CD4-positive, alpha-beta memory T cell (primary cell): ENCODE results near the gene TMEM60. TPM values are rescaled to one million over a fixed set of nuclear protein-coding genes. Genes with fewer than 3 reads are reported as not detected.

Source experiments
- CTCF ChIA-PET: fragments of 350-600 bp; sonication (Branson Sonifier 250); formaldehyde crosslinking; loops from one replicate; lab custom pipeline; 2021; ENCODE audit warnings: inconsistent platforms; ENCODE audit not compliant: partially characterized antibody; lab: Charles Lee
- POLR2A ChIA-PET: fragments of 350-600 bp; sonication (Branson Sonifier 250); formaldehyde crosslinking; loops from one replicate; lab custom pipeline; 2021; ENCODE audit not compliant: partially characterized antibody; lab: Charles Lee
- DNase-seq, 5 donors: peaks; one replicate each; pipeline versions ENCODE4 v3.0.0 to v3.0.0-alpha.2; 2020 to 2022; ENCODE audit warnings: mixed read lengths in 1 of 5
- H3K27ac ChIP-seq: one replicate; pipeline ENCODE4 v1.7.0; 2013; ENCODE audit warnings: low read depth, low read length
- H3K27me3 ChIP-seq: 2 replicates; pipeline ENCODE4 v1.7.0; 2013; ENCODE audit warnings: mild to moderate bottlenecking, low read length, moderate library complexity; ENCODE audit not compliant: insufficient read depth
- H3K36me3 ChIP-seq: 2 replicates; pipeline ENCODE4 v1.7.0; 2013; ENCODE audit warnings: mild to moderate bottlenecking, low read length, moderate library complexity; ENCODE audit not compliant: insufficient read depth
- H3K4me1 ChIP-seq: 2 replicates; pipeline ENCODE4 v1.7.0; 2013; ENCODE audit warnings: mild to moderate bottlenecking, low read length, moderate library complexity; ENCODE audit not compliant: insufficient read depth
- H3K4me3 ChIP-seq, 2 donors: one replicate each; pipeline ENCODE4 v1.7.0; 2013; ENCODE audit warnings: low read length in 2 of 2, mild to moderate bottlenecking in 1 of 2
- H3K9me3 ChIP-seq, 2 donors: one replicate each; pipeline ENCODE4 v1.7.0; 2013; ENCODE audit warnings: low read length in 2 of 2, control low read depth in 1 of 2; ENCODE audit not compliant: control insufficient read depth in 1 of 2
- H3K27ac Mint-ChIP-seq, 7 donors: one replicate each; pipeline ENCODE4 v1.8.0; 2020 to 2021; ENCODE audit warnings: mixed read lengths in 7 of 7, mild to moderate bottlenecking in 6 of 7, inconsistent platforms in 3 of 7, moderate library complexity in 3 of 7
- H3K27me3 Mint-ChIP-seq, 2 donors: one replicate each; pipeline ENCODE4 v1.8.0; 2020 to 2021; ENCODE audit warnings: mixed read lengths in 2 of 2
- H3K36me3 Mint-ChIP-seq, 2 donors: one replicate each; pipeline ENCODE4 v1.8.0; 2020 to 2021; ENCODE audit warnings: mixed read lengths in 2 of 2, inconsistent platforms in 1 of 2, mild to moderate bottlenecking in 1 of 2
- H3K4me1 Mint-ChIP-seq, 4 donors: one replicate each; pipeline ENCODE4 v1.8.0; 2020 to 2021; ENCODE audit warnings: mixed read lengths in 4 of 4, mild to moderate bottlenecking in 1 of 4
- H3K4me3 Mint-ChIP-seq, 8 donors: one replicate each; pipeline ENCODE4 v1.8.0; 2020 to 2021; ENCODE audit warnings: mixed read lengths in 8 of 8, mild to moderate bottlenecking in 7 of 8, moderate library complexity in 6 of 8, inconsistent platforms in 3 of 8
- H3K9me3 Mint-ChIP-seq, 8 donors: one replicate each; pipeline ENCODE4 v1.8.0; 2020 to 2021; ENCODE audit warnings: mixed read lengths in 8 of 8, mild to moderate bottlenecking in 5 of 8, inconsistent platforms in 3 of 8, moderate library complexity in 1 of 8
- intact Hi-C: fragments of 100-400 bp; cut with micrococcal nuclease; formaldehyde crosslinking; loops from one replicate; pipeline ENCODE4 v1.15.1; 2023
- polyA plus RNA-seq, 2 donors: library from polyadenylated mRNA; unstranded; fragments of 300-500 nt; fragmentation: Illumina TruSeq; gene quantifications; one replicate each; pipeline ENCODE4 v1.2.3, GENCODE V29; 2021
- total RNA-seq, 2 experiments: library from RNA; stranded (reverse); gene quantifications; one replicate each; pipeline ENCODE4 v1.2.3, GENCODE V29; 2021

The TMEM60 gene
- total and polyA plus RNA-seq, 4 experiments from 2014 or later: 18.2 to 36.6 (median 20.8) TPM

DNA sequence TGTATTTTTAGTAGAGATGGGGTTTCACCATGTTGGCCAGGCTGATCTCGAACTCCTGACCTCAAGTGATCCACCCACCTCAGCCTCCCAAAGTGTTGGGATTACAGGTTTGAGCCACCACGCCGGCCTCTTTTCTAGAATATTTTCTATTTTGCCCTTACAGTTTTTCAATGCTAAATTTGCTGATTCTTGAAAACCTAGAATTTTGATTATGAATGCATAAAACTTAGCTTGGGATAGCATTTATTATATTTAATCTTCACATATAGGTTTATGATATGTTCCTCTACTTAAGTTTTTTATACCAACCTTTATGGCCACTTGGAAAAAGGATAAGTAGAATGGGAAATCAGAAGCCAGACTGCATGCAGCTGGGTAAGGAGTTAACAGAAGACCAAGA, 2.1 kb downstream of the TMEM60 start:
- H3K4me1 ChIP-seq: peaks cover 45% of the 10 kb centered on the region
- peaks cover 37 to 66% (median 55%) of the 10 kb centered on the region in 4 donors for H3K4me1 Mint-ChIP-seq

DNA sequence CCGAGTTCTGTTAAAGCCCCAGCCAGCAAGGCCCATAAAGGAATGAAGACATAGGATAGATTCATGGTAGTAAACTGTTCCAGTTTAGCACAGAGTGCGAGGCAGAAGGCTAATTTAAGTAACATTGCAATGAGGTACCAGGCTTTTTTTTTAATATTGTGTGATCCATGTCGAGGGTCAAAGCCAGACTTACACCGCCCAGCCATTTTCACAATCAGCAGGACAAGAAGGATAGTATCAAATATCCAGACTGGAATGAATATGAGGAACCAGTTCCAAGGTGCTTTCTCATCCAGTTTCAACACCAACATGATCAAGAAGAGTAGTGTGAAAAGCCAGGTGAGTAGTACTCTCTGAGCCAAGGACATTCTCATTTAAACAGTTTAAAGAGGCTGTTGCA, 4.2 kb downstream of the TMEM60 start:
- intact Hi-C loops: loop anchor here (10.0 kb wide), 1 partner anchor 141 kb away; no protein-coding TSS in a partner anchor
- peaks cover 5 to 26% of the 10 kb centered on the region in 2 donors for H3K36me3 Mint-ChIP-seq
- no peaks in the 10 kb centered on the region for H3K9me3 ChIP-seq
- POLR2A ChIA-PET: no interaction called here
- CTCF ChIA-PET: no interaction called here
- peak overlapping the region in 4 of 7 donors; percentile 7 to 60 (median 40) for H3K27ac Mint-ChIP-seq
- no peak overlapping the region for H3K27ac ChIP-seq
- peaks cover 30% of the 10 kb centered on the region for H3K4me1 ChIP-seq
- DNase-seq: no peak
- no peaks in the 10 kb centered on the region for H3K27me3 Mint-ChIP-seq
- peaks cover 25 to 51% (median 42%) of the 10 kb centered on the region in 4 donors for H3K4me1 Mint-ChIP-seq
- H3K4me3 ChIP-seq: no peak overlapping the region
- no peaks in the 10 kb centered on the region for H3K36me3 ChIP-seq
- H3K9me3 Mint-ChIP-seq: no peaks in the 10 kb centered on the region
- no peak overlapping the region for H3K4me3 Mint-ChIP-seq
- H3K27me3 ChIP-seq: no peaks in the 10 kb centered on the region

More for the DNA sequence above, 2.1 kb downstream of the TMEM60 start:
- intact Hi-C loops: loop anchor here (5.0 to 10.0 kb wide), 2 partner anchors 106 to 139 kb away; no protein-coding TSS in a partner anchor
- Mint-ChIP-seq H3K36me3 (peaks cover 5 to 30% of the 10 kb centered on the region in 2 donors), H3K9me3 (no peaks in the 10 kb centered on the region), H3K4me3 (peak overlapping the region in 7 of 8 donors; percentile 93 to 100 (median 96)), H3K27me3 (no peaks in the 10 kb centered on the region), H3K27ac (peak overlapping the region; percentile 31 to 95 (median 65))
- no peaks in the 10 kb centered on the region for H3K36me3 ChIP-seq
- H3K9me3 ChIP-seq: no peaks in the 10 kb centered on the region
- DNase-seq: no peak
- ChIA-PET POLR2A (interaction anchor here (1.6 kb wide), 1 partner anchor 99 kb away, joined by 4 read pairs; the partner anchor contains the start of gene RSBN1L), CTCF (interaction anchor here (0.9 kb wide), 1 partner anchor 138 kb away, joined by 3 read pairs; no protein-coding TSS in a partner anchor)
- H3K27ac ChIP-seq: no peak overlapping the region
- no peak overlapping the region for H3K4me3 ChIP-seq
- no peaks in the 10 kb centered on the region for H3K27me3 ChIP-seq

- H3K9me3 ChIP-seq: no peaks in the 10 kb centered on the region
- H3K27ac Mint-ChIP-seq: peak overlapping the region in 2 of 7 donors; percentile 59 to 74
- peaks cover 0 to 2% (median 0%) of the 10 kb centered on the region in 8 donors for H3K9me3 Mint-ChIP-seq
- peaks cover 5 to 13% of the 10 kb centered on the region in 2 donors for H3K36me3 Mint-ChIP-seq
- H3K4me3 ChIP-seq: no peak overlapping the region
- no peaks in the 10 kb centered on the region for H3K27me3 ChIP-seq
- no peaks in the 10 kb centered on the region for H3K36me3 ChIP-seq
- ChIA-PET POLR2A (no interaction called here), CTCF (no interaction called here)
- H3K4me1 ChIP-seq: peaks cover 24% of the 10 kb centered on the region
- no peaks in the 10 kb centered on the region for H3K27me3 Mint-ChIP-seq
- no peak overlapping the region for H3K27ac ChIP-seq
- intact Hi-C loops: loop anchor here (10.0 kb wide), 1 partner anchor 143 kb away; no protein-coding TSS in a partner anchor
- no peak overlapping the region for H3K4me3 Mint-ChIP-seq
- H3K4me1 Mint-ChIP-seq: peaks cover 17 to 37% (median 27%) of the 10 kb centered on the region in 4 donors
- DNase-seq: no peak
Measured at GRCh38 chr7:77791956-77792355, 6.3 kb downstream of the TMEM60 start.

- Histone ChIP-seq H3K4me1 (peaks cover 18% of the 10 kb centered on the region), H3K27me3 (no peaks in the 10 kb centered on the region), H3K9me3 (no peaks in the 10 kb centered on the region), H3K36me3 (no peaks in the 10 kb centered on the region), H3K27ac (no peak overlapping the region), H3K4me3 (no peak overlapping the region)
- CTCF ChIA-PET: no interaction called here
- Mint-ChIP-seq H3K27ac (peak overlapping the region in 1 of 7 donors; percentile 55), H3K4me1 (peaks cover 11 to 30% (median 21%) of the 10 kb centered on the region in 4 donors), H3K4me3 (no peak overlapping the region), H3K9me3 (peaks cover 0 to 2% (median 0%) of the 10 kb centered on the region in 8 donors), H3K36me3 (peaks cover 6 to 13% of the 10 kb centered on the region in 2 donors), H3K27me3 (no peaks in the 10 kb centered on the region)
- POLR2A ChIA-PET: interaction anchor here (0.7 kb wide), 1 partner anchor 48 kb away, joined by 3 read pairs; no protein-coding TSS in a partner anchor
- DNase-seq: no peak
- intact Hi-C loops: loop anchor here (10.0 kb wide), 1 partner anchor 143 kb away; no protein-coding TSS in a partner anchor
Measured at GRCh38 chr7:77791336-77791735, 6.9 kb downstream of the TMEM60 start.

DNA sequence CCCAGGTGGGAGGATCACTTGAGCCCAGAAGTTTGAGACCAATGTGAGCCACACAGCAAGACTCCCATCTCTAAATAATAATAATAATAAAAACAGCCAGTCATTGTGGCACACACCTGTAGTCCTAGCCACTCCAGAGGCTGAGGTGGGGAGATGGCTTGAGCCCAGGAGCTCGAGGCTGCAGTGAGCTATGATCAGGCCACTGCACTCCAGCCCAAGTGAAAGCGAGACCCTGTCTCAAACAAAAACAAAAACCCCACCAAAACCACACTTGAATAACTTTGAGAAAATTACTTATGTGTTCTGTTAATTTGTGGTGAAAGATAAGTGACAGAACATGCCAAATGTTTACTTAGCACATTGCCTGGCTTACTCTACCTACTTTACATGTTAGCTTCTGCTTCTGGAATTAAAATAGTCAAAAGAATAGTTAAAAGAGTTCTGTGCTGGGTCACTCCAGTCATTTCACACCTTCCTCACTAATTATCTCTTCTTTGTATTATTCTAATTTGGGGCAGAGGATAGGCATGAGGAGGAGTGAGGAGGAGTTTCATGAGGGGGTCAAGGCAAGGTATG, 9.8 kb downstream of the TMEM60 start:
- intact Hi-C loops: no loop called here
- CTCF ChIA-PET: interaction anchor here (2.0 kb wide), 1 partner anchor 10 kb away, joined by 5 read pairs; the partner anchor contains the start of genes PHTF2 and TMEM60
- H3K36me3 ChIP-seq: no peaks in the 10 kb centered on the region
- no peak for DNase-seq
- Mint-ChIP-seq H3K36me3 (peaks cover 15 to 25% of the 10 kb centered on the region in 2 donors), H3K4me1 (peaks cover 3 to 14% (median 5%) of the 10 kb centered on the region in 4 donors), H3K27ac (peak overlapping the region in 4 of 7 donors; percentile 3 to 53 (median 16)), H3K27me3 (no peaks in the 10 kb centered on the region), H3K4me3 (no peak overlapping the region), H3K9me3 (peaks cover 0 to 2% (median 0%) of the 10 kb centered on the region in 8 donors)
- H3K27me3 ChIP-seq: no peaks in the 10 kb centered on the region
- H3K27ac ChIP-seq: no peak overlapping the region
- no peaks in the 10 kb centered on the region for H3K4me1 ChIP-seq
- no peak overlapping the region for H3K4me3 ChIP-seq
- no peaks in the 10 kb centered on the region for H3K9me3 ChIP-seq
- POLR2A ChIA-PET: interaction anchor here (1.0 to 1.3 kb wide), 2 partner anchors 10 to 15 kb away, joined by 3 to 4 read pairs; no protein-coding TSS in a partner anchor

DNA sequence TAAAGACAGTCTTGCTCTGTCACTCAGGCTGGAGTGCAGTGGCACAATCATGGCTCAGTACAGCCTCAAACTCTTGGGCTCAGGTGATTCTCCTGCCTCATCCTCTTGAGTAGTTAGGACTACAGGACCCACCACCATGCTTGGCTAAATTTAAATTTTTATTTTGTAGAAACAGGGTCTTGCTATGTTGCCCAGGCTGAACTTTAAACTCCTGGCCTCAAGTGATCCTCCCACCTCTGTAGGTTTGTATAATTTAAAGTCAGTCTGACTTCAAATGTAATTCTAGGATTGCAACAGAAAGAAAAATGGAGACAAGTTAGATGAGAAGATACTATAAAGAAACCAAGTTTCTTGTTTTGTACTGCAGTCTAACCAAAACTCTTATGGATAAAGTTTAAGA, 11.5 kb downstream of the TMEM60 start:
- Histone ChIP-seq H3K27me3 (no peaks in the 10 kb centered on the region), H3K4me3 (no peak overlapping the region), H3K27ac (no peak overlapping the region), H3K4me1 (no peaks in the 10 kb centered on the region), H3K9me3 (no peaks in the 10 kb centered on the region), H3K36me3 (no peaks in the 10 kb centered on the region)
- H3K27me3 Mint-ChIP-seq: no peaks in the 10 kb centered on the region
- H3K27ac Mint-ChIP-seq: peak overlapping the region in 3 of 7 donors; percentile 17 to 48 (median 36)
- intact Hi-C loops: no loop called here
- peaks cover 22 to 35% of the 10 kb centered on the region in 2 donors for H3K36me3 Mint-ChIP-seq
- H3K9me3 Mint-ChIP-seq: peaks cover 0 to 2% (median 0%) of the 10 kb centered on the region in 8 donors
- H3K4me3 Mint-ChIP-seq: no peak overlapping the region
- POLR2A ChIA-PET: interaction anchor here (1.7 kb wide), 1 partner anchor 12 kb away, joined by 4 read pairs; the partner anchor contains the start of genes PHTF2 and TMEM60
- CTCF ChIA-PET: no interaction called here
- no peak for DNase-seq
- peaks cover 0 to 14% (median 5%) of the 10 kb centered on the region in 4 donors for H3K4me1 Mint-ChIP-seq

GRCh38 chr7:77786018-77786417, 12.2 kb downstream of the TMEM60 start:
- no peak overlapping the region for H3K27ac ChIP-seq
- Mint-ChIP-seq H3K36me3 (peaks cover 24 to 37% of the 10 kb centered on the region in 2 donors), H3K27me3 (no peaks in the 10 kb centered on the region), H3K4me3 (no peak overlapping the region), H3K27ac (peak overlapping the region in 1 of 7 donors; percentile 38), H3K4me1 (peaks cover 0 to 9% (median 3%) of the 10 kb centered on the region in 4 donors), H3K9me3 (peaks cover 0 to 2% (median 0%) of the 10 kb centered on the region in 8 donors)
- DNase-seq: no peak
- H3K4me1 ChIP-seq: no peaks in the 10 kb centered on the region
- ChIA-PET POLR2A (no interaction called here), CTCF (no interaction called here)
- no peaks in the 10 kb centered on the region for H3K27me3 ChIP-seq
- intact Hi-C loops: no loop called here
- H3K4me3 ChIP-seq: no peak overlapping the region
- no peaks in the 10 kb centered on the region for H3K9me3 ChIP-seq
- H3K36me3 ChIP-seq: peaks cover 3% of the 10 kb centered on the region
